Esophagus squamous epithelium (tissue), 4 donors: ENCODE results near the gene COL23A1.

Experiments
- POLR2A ChIP-seq, 4 donors: fragments of 450-650 bp; IDR thresholded peaks; one replicate each; pipeline ENCODE4 v1.6.1; 2017; ENCODE audit warnings: antibody characterized with exemption in 4 of 4, mild to moderate bottlenecking in 4 of 4, moderate library complexity in 3 of 4
- TF ChIP-seq, protein P1 (sequence below), 6 experiments: fragments of 450-650 bp in 4 of 6; fragments of 200-600 bp in 2 of 6; sonication (generic) in 2 of 6; IDR thresholded peaks; one replicate each; pipeline ENCODE4 v1.5.1; 2016 to 2019; ENCODE audit warnings: antibody characterized with exemption in 6 of 6, mild to moderate bottlenecking in 4 of 6, moderate library complexity in 4 of 6

DNA sequence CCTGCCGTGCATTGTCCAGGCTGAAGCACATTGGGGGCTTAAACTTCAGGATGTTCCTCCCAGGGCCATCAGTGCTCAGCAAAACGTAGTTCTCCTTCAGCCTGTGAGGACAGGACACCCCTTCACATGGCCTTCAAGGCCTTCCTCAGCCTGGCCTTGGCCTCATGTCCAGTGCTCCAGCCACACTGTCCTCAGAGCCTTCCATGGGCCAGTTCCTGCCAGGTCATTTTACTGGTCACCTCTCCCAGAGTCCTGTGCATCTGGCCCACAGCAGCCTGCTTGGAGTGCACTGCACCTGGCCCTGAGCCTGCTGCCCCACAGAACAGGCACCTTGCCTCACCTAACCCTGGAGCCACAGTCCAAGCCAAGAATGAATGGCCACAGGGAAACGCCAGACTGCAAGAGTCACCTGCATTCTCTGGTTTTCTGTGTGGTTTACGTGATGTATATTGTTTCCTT, 377.2 kb downstream of the COL23A1 start:
- TF ChIP-seq, protein P1, sequence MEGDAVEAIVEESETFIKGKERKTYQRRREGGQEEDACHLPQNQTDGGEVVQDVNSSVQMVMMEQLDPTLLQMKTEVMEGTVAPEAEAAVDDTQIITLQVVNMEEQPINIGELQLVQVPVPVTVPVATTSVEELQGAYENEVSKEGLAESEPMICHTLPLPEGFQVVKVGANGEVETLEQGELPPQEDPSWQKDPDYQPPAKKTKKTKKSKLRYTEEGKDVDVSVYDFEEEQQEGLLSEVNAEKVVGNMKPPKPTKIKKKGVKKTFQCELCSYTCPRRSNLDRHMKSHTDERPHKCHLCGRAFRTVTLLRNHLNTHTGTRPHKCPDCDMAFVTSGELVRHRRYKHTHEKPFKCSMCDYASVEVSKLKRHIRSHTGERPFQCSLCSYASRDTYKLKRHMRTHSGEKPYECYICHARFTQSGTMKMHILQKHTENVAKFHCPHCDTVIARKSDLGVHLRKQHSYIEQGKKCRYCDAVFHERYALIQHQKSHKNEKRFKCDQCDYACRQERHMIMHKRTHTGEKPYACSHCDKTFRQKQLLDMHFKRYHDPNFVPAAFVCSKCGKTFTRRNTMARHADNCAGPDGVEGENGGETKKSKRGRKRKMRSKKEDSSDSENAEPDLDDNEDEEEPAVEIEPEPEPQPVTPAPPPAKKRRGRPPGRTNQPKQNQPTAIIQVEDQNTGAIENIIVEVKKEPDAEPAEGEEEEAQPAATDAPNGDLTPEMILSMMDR (IDR thresholded peaks at IDR 0.05) = no peak
- no peak for TF ChIP-seq POLR2A (IDR thresholded peaks at IDR 0.05)
